ENCODE results near the gene SLC17A9. TPM values are rescaled to one million over a fixed set of nuclear protein-coding genes. Genes with fewer than 3 reads are reported as not detected.

Gene SLC17A9
- total and polyA plus RNA-seq, 10 of the 15 experiments (the other 5 are each of a cell fraction or from before 2014, with no cell fraction given), result 0.72 to 74.1 (median 29.4) TPM

- peak; percentile 66 for TF ChIP-seq BCL3 (IDR thresholded peaks at IDR 0.05; ENCODE audit: borderline replicate concordance, insufficient read depth, low read depth, low read length, poor library complexity, severe bottlenecking)
- TF ChIP-seq ATF7 (IDR thresholded peaks at IDR 0.05; ENCODE audit: low read depth), result peak; percentile 81
- no peak for TF ChIP-seq IRF3 (IDR thresholded peaks at IDR 0.05)
- TF ChIP-seq MYB (IDR thresholded peaks at IDR 0.05; ENCODE audit: borderline replicate concordance, low read depth, low read length), result peak; percentile 85; the same call in 1 of the 2 replicates
- peak; percentile 75; the same call in 1 of the 2 replicates for TF ChIP-seq IRF4 (IDR thresholded peaks at IDR 0.05; ENCODE audit: low read depth, low read length)
- peak; percentile 87 for TF ChIP-seq CREB1 (IDR thresholded peaks at IDR 0.05; ENCODE audit: low read depth)
- no peak for TF ChIP-seq NFYA (IDR thresholded peaks at IDR 0.05; ENCODE audit: borderline replicate concordance, low read depth, low read length)
- peak; percentile 49 for TF ChIP-seq SKIL (IDR thresholded peaks at IDR 0.05; ENCODE audit: low read depth, poor library complexity, severe bottlenecking)
- TF ChIP-seq ZZZ3 (IDR thresholded peaks at IDR 0.05; ENCODE audit: control insufficient read depth, insufficient read length, low read depth), result no peak
- TF ChIP-seq ZNF207 (IDR thresholded peaks at IDR 0.05; ENCODE audit: borderline replicate concordance), result peak; percentile 73; the same call in 1 of the 2 replicates
- TF ChIP-seq RAD21 (IDR thresholded peaks at IDR 0.05; ENCODE audit: insufficient read depth, low read depth, low read length), result no peak
- peak; percentile 77; the same call in 1 of the 2 replicates for TF ChIP-seq TBL1XR1 (IDR thresholded peaks at IDR 0.05; ENCODE audit: low read depth, low read length)
- no peak for TF ChIP-seq CBX5 (IDR thresholded peaks at IDR 0.05; ENCODE audit: low read depth)
- peak; percentile 45; the same call in 1 of the 2 replicates for TF ChIP-seq FOXM1 (IDR thresholded peaks at IDR 0.05; ENCODE audit: low read depth, low read length)
- TF ChIP-seq RFX5 (IDR thresholded peaks at IDR 0.05; ENCODE audit: low read depth, low read length), result no peak
- no peak for TF ChIP-seq USF1 (IDR thresholded peaks at IDR 0.05; ENCODE audit: borderline replicate concordance, extremely low read length, insufficient read depth, low read depth, low read length)
- TF ChIP-seq NFYB (IDR thresholded peaks at IDR 0.05; ENCODE audit: insufficient read depth, low read depth, low read length), result no peak
- TF ChIP-seq RAD51 (IDR thresholded peaks at IDR 0.05), result no peak
- TF ChIP-seq JUND (IDR thresholded peaks at IDR 0.05; ENCODE audit: low read depth, low read length), result no peak
Observed at GRCh38 chr20:62977613-62978560, 25.4 kb downstream of the SLC17A9 start (continued).
